NCI-H2227 treated with DMSO at 0.1 percent for 48 hours (cell line): Measurements from ENCODE around the gene NUTM2B.
"Not testable (repeated sequence)": the region's sequence is repeated elsewhere in the genome, so short reads cannot be mapped to it uniquely, and the experiment has no call there.

Experiments
- DNase-seq: peaks from one replicate; lab custom pipeline; 2025; lab: John Stamatoyannopoulos, UW

Gene NUTM2B, protein sequence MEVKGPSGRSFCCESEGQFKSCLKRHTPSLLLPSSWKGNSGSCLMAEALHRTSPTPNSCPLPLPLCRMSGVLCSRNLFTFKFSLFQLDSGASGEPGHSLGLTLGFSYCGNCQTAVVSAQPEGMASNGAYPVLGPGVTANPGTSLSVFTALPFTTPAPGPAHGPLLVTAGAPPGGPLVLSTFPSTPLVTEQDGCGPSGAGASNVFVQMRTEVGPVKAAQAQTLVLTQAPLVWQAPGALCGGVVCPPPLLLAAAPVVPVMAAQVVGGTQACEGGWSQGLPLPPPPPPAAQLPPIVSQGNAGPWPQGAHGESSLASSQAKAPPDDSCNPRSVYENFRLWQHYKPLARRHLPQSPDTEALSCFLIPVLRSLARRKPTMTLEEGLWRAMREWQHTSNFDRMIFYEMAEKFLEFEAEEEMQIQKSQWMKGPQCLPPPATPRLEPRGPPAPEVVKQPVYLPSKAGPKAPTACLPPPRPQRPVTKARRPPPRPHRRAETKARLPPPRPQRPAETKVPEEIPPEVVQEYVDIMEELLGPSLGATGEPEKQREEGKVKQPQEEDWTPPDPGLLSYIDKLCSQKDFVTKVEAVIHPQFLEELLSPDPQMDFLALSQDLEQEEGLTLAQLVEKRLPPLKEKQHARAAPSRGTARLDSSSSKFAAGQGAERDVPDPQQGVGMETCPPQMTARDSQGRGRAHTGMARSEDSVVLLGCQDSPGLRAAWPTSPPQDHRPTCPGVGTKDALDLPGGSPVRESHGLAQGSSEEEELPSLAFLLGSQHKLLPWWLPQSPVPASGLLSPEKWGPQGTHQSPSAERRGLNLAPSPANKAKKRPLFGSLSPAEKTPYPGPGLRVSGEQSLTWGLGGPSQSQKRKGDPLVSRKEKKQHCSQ

DNA sequence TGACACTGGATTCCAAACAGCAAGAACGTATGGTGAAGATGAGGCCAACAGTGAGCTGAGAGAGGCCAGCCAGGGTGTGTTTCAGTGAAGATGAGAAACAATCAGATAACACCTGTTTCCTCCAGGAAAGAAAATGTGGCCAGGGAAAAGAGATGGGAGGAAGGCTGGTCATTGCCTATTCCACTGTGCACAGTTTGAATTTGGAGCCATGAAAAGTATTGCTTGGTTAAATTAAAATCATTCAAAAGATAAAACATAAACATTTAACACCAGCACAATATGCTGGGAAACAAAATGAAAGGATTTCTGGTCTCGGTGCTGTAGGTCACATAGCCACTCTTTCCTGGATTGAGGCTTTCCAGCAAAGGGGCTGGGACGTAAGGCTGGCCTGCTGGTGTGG lies at the start of gene NUTM2B:
Gene NUTM2B (plus strand): TSS at position 301 of the 400 bp plus-strand sequence. CDS start 383 bp downstream, outside the sequence.
- not testable (repeated sequence) for DNase-seq

DNA sequence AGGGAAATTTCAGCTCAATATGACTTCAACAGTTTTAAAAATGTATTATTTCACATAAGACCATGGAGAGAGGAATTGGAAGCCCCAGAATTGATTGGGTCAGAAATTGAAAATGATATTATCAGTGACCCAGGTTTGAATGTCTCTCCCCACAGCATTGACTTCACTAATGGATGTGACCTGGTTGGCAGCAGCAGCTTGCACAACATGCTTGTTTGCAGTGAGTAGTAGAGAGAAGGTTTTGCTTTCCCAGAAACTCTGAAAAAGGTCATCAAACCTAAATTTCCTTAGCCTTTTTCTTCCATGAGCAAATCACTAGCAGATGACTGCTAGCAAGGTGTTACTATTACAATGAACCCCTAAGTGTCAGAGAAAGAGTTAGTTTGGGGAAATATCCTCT lies 39.7 kb upstream of the NUTM2B start:
- not testable (repeated sequence) for DNase-seq

DNA sequence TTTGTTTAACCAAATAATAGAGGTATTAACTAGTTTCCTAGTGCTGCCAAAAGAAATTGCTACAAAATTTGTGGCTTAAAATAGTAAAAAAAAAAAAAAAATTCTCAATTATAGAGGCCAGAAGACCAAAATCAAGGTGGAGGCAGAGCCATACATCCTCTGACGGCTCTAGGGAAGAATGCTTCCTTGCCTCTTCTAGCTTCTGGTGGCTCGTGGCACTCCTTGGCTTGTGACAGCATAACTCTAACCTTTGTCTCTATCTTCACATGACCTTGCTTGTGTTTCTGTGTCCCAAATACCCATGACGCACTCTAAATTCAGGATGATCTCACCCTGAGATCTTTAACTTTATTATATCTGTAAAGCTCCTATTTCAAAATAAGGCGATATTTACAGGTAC lies 38.3 kb upstream of the NUTM2B start:
- DNase-seq, result not testable (repeated sequence)

DNA sequence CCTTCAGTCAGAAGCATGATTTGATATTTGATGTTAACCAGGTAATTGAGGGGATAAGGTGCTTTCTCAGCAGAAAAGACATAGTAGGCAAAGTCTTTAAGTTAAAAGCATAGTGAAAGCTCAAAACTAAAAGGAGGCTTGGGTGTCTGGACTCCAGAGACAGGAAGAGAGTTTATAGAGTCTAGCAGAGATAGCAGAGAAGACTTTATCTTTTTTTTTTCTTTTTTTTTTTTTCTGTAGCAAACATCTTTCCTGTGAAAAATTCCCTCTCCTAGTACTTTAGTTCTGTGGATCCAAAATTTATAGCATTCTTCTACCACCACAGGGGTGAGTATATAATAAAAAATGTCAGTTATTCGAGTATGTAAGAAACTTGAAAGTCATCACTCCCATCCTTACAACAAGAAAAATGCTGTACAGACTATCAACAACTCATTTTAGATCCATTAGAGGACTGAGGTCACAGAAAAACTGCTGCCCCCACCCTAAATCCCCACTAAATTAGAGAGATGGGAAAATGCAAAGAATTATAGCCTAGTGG lies 33.7 kb upstream of the NUTM2B start:
- DNase-seq, result not testable (repeated sequence)

DNA sequence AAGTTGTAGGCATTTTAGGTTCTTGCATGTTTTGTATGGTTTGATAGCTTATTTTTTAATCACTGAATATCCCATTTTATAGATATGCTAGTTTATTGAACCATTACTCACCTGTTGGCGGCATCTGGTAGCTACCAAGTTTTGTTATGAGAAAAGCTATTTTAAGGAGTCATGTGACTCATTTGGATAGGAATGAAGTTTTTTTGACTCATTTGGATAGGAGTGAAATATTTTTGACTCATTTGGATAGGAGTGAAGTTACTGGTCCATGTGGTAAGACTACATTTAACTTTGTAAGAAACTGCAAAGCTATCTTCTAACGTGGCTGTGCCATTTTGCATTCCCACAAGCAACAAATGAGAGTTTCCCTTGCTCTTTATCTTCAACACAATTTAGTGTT lies 28.1 kb upstream of the NUTM2B start:
- not testable (repeated sequence) for DNase-seq

DNA sequence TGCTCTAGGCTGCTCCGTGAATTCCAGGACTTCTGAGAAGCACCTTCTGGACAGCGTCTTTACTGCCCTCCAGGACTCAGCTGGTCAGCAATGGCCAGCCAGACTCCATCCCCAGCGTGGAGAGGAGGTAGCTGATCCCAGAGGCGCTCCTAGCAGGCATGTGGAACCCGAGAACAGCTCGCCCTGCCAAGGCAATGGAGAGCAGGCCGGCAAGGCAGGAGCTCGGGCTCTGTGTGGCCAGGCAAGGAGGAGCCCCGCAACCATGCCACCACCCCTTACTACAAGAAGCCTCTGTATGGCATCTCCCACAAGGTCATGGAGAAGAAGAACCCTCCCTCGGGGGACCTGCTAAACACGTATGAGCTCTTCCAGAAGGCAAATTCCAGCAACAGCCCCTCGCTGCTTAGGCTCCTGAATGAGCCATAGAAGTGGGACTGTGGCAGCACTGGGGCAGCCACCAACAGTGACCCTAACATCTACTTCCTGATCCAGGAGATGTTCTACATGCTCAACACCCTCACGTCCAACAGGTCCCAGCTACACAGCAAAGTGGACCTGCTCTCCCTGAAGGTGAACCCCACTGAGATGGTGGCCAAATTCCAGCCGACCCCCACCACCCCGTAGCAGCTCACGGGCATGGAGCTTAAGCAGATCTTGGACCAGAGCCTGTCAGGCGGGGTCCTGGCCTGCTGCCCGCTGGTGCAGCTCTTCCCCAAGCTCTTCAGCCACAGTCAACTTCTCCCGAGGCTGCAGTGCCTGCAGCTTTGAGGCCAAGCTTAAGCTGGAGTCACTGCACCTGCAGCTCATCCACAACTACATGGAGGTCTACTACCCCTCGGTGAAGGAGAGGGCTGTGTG lies 19.8 kb upstream of the NUTM2B start:
- not testable (repeated sequence) for DNase-seq

DNA sequence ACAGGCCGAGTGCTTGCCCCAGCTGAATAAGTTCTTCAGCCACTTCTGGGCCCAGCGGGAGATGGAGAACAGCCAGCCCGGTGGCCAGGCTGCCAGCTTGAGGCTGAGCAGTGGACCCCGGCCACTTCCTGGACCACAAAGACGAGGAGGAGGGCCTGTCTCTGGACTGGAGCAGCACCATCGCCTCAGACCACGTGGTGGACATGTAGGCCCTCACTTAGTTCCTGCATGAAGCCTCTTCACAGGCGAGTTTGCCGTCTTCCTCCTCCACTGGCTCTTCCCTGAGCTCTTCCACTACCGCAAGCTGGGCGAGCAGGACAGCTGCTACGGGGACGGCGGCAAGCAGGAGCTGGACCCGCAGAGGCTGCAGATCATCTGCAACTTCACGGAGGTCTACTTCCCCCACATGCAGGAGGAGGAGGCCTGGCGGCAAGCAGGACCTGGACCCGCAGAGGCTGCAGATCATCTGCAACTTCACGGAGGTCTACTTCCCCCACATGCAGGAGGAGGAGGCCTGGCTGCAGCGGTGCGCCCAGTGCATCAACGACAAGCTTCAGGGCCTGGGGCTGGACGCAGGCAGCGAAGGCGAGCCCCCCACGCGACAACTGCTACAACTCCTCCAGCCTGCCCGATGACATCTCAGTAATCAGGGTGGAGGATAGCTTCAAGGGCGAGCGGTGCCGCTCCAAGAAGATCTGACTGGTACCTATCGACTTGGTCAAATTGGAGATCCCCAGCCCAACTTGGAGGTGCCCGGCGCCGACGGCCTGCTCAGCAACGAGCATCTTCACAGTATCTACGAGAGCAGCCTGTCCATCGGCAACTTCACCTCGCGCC lies 18.9 kb upstream of the NUTM2B start:
- DNase-seq, result not testable (repeated sequence)

DNA sequence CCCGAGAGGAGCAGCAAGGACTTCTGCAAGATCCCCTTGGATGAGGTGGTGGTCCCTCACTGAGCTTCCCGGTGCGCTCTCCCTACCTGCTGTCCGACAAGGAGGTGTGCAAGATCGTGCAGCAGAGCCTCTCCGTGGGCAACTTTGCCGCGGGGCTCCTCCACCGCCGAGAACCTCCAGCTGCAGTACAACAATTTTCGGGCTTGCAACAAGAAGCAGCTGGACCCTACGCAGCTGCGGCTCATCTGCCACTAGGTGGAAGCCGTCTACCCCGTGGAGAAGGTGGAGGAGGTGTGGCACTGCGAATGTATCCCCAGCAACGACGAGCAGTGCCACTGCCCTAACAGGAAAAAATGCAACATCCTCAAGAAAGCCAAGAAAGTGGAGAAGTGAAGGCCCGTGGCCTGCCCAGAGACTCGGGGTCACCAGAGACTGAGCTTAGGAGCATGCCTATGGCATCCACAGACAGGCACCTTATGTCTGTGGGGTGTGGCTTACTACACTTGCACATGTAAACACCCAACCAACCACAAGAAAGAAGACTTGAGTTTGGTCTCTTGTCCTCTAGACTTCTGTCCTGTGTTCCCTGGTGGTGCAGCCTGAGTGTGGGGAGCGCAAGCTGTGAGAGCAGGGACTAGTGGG lies 17.9 kb upstream of the NUTM2B start:
- DNase-seq, result not testable (repeated sequence)

DNA sequence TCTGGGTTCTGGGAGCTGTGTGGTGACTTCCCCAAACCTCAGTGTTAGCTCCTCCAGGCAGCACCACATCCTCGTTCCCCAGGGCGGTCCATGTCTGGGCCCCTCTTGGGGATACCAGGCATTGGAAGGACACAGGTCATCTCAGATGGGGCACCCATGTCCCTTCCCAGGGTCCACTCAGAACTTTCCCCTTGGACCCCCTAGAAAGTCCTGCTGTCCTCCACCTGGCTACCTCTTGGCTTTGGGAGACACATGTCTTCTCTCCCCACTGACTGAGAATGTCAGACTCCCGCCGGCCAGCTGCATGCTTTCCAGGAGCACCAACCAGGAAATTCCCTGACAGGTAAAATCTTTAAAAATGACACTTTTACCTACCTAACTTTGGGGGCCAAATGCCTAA lies 16.4 kb upstream of the NUTM2B start:
- not testable (repeated sequence) for DNase-seq

DNA sequence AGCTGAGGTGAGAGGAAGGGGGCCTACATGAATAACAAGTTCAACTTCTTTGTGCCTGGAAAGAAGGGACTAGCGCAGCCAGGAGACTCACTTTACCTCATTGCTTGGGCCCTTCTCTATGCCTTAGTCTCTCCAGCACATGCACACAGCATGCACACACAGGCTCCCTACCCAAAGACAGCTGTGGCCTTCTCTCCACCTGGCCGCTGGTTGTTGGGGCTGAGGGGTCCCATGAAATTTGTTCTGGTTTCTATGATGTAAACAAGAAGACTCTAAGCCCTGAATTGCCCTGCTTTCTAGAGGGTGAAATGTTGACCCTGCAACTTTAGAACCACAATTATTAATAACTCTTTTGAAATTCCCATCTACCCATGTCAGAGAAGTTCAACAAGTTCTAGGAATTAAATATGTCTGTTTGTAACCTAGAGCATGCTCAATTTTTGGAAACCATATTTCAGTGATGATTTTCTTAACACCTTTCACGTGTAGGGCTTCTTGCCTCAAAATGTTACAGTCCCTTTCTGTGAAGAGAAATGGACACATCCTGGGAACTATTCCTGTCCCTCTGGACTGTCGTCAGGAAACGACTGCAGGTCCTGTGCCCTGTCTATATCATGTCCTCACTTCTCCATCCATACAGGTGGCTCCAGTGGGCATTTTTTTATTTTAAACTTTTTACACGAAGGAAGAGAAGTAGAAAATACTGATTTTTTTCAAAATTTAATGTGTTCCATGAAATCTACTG lies 15.4 kb upstream of the NUTM2B start:
- DNase-seq, result not testable (repeated sequence)

DNA sequence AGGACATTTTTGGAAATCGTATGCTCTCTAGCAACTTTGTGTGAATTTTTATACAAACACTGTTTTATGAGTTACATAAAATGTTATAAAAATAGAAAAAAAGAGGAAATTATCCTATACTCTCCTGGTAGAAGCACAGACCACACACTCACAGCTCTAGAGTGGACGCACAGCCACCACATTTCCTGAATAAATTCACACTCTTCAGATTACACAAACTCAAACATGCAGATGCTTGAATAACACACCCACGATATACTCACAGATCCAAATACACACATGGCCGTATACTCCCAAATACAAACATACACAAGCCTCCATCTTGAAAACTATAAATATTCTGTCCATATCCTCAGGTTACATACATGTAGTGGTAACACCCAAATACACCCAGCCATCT lies 14.2 kb upstream of the NUTM2B start:
- not testable (repeated sequence) for DNase-seq

DNA sequence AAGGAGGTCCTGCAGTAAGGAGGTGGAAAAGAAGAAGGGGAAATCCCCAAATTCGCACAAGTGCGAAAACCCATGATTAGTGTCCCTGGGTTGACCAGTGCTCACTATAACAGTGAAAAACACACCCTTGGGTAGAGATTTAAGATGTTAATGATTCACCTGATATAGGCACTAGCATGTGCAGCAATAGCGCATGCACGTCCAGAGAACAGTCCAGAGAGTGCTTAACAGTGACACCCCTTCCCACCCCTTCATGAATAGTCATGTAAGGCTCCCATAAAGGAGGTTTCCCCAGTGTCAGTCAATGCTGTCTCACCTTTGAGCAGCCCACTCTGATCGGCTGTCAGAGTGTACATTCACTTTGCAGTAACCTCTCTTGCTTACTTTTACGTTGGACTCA lies 6.4 kb upstream of the NUTM2B start:
- not testable (repeated sequence) for DNase-seq

DNA sequence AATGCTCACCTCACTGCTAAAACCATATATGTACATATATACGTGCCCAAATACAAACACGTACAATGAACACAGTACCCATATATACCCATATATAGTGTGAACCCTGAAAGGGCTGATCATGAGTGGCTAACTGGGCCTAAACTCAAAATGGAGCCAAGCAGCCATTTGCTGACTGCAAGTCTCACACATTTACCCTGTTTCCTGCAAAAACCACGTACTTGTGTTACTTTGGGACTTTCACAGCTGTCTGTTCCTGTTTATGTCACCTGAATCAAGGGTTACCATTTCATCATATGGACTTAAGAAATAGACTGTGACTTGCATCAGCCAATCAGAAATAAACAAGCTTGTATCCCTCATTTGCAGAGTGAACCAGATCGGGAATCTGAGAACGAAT lies 5.9 kb upstream of the NUTM2B start:
- DNase-seq, result not testable (repeated sequence)

DNA sequence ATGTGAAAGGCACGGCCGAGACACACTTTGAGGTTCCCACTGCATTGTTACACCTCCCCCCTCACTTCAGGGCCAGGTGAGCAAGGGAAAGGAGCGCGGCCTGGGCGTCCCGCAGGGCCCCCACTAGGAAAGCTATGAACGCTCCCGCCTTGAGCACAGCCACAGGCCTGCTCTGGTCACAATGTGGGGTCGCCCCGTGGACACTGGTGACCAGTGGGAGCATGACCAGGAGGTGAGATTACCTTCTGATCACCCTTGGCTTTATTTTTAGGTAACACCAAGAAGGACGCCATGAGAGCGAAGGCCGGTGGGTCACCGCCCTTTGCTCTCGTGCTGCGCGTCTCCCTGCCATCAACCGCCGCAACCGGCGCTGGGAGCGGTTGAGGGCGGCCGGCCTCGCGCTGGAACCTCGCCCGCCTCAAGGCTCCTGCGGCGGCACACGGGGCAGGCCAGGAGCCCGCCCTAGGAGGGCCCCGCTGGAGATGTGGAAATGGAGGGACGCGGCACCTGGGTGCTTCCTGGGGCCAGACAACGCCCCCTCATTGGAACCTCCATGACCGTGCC lies 2.6 kb upstream of the NUTM2B start:
- DNase-seq, result not testable (repeated sequence)

DNA sequence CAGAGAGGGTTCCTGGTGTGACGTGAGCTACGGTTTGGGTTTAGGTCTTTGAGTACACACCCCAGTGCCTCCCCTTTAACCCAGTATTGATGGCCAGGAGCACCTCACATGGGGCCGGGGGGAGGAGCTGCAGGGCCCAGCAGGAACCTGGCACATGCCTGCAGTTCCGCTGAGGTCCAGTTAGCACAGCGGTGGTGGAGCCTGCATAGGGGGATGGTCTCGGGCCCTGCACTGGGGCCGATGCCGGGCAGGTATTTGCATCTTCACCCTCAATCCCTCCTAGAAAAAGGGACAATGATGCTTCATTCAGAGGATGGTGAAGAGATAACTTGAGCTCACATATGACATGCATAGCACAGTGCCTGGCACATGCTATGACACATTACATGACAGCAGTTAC lies 4.0 kb downstream of the NUTM2B start:
- DNase-seq, result not testable (repeated sequence)

DNA sequence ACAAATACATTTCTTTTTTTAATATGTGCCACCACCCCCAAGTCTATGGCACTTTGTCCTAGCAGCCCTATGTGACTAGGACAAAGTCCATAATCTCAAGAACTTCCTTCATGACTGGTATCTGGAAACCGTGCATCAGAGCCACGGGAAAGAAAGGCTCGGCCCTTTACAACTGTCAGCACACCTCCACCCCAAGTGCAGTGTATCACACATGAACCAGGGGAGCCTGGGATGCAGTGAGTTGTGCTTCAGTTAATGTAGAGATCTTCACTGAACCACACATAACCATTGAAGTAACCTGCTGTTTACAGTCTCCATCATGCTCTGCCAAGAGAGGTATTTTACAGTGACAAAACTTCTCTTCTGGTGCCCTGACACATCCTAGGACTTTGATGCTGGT lies 11.9 kb downstream of the NUTM2B start:
- DNase-seq, result not testable (repeated sequence)

DNA sequence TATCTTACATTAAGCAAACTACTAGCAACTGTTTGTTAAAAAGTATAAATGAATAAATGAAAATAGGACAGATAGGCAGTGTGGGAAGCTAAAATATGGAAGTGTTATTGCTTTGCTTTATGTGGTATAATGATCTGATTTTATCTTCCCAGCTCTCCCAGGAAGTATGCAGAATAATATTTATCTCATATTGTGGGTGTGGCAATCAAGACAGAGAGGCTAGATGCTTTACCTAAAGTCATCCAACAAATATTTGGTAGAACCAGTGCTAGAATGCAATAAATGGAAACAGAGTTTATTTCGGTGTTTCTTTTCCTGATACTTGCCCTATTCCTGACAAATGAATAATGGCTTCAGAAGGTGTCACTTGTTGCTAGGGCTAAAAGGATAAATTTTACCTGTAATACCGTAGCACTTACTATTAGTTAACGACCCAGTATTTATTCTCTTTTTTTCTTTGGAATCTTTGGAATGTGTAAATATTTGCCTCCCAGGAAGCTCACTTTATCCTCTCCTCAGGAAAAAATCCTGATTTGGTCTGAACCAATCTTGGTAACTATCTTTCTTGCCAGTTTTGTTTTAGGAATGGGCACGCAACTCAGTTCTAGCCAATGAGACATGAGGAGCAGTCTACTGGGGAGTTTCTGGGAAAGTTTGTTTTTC lies 14.0 kb downstream of the NUTM2B start:
- not testable (repeated sequence) for DNase-seq

DNA sequence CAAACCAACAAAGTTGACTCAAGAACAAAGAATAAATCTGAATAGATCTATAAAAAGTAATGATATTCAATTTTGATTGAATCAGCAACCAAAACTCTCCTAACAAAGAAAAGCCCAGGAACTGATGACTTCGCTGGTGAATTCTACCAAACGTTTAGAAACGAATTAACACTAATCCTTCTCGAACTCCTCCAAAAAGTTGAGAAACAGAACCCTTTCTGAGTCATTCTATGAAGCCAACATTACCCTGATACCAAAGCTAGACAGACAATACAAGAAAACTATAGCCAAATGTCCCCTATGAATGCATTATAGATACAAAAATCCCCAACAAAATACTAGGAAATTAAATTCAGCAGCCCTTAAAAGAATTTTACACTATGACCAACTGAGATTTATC lies 17.0 kb downstream of the NUTM2B start:
- DNase-seq, result not testable (repeated sequence)
